Left renal cortex interstitium (tissue), 4 donors: ENCODE results near the gene ENTHD1. TPM values are rescaled to one million over a fixed set of nuclear protein-coding genes. Genes with fewer than 3 reads are reported as not detected.

Source experiments
- DNase-seq, 4 donors: peaks; one replicate each; pipeline ENCODE4 v3.0.0-alpha.2; 2013; ENCODE audit warnings: low read depth in 4 of 4, low spot score in 2 of 4, missing footprints in 1 of 4
- polyA plus RNA-seq, 4 donors: library from polyadenylated mRNA; unstranded; fragments of 120-200 nt; gene quantifications; one replicate each; pipeline ENCODE4 v1.2.1, GENCODE V29; 2013; ENCODE audit not compliant: insufficient read length in 4 of 4

The ENTHD1 gene
- polyA plus RNA-seq, 4 donors, result not detected

DNA sequence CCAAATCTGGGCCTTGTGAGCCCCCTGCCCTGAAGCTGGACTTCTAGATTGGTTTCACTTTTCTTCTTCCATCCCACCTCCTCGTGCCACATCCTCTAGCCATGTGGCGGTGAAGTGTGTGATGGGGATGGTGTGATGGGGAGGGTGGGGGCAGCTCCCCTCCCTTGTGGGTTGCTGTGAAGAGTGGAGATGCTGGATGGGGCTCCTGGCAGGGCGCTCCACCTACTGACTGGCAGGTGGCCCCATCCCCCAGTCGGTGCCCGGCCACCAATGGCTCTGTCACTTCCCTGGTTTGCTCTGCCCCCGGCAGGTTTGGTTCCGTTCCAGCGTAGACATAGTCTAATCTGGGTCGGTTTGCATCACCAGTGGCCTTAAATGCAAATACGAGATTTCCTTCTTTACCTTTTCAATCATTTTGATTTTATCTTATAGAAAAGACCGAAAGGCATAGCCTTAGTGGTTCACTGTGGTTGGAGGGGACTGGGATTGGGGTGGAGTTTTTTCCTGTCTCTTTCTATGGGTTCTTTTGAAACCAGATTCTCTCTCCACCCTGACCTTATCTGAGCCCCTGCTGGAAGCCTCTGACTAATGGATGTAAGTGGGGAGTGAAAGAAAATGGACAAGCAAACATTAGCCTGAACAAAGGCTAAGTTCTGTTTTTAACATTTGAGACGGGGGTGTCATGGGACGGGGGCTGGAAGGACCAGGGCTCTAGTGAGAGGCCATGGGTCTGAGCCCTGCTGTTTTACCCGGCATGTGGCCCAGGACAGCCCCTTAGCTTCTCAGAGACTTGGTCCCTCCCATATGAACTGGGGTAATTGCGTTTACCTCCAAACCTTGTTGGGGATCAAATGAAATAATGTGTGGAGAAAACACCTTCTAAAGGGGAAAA is 173.8 kb downstream of the ENTHD1 start:
- DNase-seq, result no peak

DNA sequence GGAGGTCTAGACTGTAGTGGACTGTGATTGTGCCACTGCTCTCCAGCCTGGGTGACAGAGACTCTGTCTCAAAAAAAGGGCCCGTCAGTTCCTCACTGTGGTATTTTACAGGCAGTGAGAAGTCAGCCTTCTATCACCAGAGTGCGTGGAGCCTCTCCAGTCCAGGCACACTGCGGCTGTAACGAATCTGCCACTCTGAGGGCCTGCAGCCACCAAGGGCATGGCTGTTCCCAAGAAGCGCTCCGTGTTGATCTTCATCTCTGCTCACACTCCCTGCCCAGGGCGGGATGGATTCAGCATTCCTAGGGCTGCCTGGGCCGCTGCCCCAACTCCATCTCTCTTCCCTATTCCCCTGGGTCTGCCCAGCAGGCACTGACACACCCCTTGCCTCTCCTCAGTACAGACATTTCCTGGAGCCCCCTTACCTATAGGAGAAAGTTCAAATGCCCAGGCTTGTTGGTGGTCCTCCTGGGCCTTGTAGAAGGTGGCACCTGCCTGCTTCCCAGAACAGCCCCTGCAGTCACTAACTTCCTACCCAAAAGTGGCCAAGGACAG is 174.6 kb downstream of the ENTHD1 start:
- DNase-seq, result no peak

DNA sequence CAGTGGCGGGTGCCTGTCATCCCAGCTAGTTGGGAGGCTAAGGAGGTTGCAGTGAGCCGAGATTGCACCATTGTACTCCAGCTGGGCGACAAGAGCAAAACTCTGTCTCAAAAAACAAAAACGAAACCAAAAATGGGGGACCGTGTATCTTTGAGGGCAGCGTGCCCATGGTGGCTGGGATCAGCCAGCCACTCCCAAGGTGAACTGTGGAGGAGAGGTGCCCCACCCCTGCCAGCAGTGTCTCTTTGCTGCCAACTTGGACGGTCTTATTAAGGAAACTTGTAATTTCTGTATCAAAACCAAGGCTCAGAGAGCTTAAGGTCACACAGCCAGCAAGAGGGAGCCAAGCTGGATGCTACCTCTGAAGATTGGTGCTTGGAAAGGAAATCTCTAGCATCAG is 175.4 kb downstream of the ENTHD1 start:
- DNase-seq, result no peak

DNA sequence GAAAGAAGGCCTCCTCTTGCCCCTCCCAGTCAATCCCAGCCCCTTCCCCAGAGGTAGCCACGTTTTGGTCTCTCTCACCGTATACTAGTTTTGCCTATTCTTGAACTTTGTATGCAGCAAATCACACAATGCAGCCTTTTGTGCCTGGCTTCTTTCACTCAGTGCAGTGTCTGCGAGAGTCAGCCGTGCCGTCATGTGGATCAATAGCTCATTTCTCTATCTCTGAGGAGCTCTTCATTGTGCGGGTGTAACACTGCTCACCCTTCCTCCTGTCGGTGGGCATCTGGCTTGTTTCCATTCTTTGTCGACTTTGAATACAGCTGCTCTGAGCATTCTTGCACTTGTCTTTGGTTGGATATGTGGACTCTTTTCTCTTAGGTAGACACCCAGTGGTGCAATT is 176.5 kb downstream of the ENTHD1 start:
- no peak for DNase-seq

DNA sequence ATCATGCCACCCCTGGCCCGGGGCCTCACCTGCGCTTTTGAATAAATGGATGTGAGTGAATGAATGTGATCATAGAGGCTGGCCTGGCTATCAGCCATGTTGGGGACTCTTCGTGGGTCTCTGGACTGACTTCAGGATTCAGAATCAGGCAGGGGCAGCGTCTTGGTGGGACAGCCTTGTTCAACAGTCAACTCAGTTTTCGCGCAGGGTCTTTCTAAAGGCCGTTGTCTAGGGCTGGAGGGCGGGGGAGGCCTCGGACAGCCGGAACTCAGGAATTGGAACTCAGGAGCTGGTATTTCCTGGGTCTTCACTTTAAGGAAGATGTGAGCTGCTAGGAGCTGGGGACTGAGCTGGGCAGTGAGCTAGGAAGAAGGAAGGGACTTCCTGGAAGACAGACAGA is 177.0 kb downstream of the ENTHD1 start:
- DNase-seq, result no peak

DNA sequence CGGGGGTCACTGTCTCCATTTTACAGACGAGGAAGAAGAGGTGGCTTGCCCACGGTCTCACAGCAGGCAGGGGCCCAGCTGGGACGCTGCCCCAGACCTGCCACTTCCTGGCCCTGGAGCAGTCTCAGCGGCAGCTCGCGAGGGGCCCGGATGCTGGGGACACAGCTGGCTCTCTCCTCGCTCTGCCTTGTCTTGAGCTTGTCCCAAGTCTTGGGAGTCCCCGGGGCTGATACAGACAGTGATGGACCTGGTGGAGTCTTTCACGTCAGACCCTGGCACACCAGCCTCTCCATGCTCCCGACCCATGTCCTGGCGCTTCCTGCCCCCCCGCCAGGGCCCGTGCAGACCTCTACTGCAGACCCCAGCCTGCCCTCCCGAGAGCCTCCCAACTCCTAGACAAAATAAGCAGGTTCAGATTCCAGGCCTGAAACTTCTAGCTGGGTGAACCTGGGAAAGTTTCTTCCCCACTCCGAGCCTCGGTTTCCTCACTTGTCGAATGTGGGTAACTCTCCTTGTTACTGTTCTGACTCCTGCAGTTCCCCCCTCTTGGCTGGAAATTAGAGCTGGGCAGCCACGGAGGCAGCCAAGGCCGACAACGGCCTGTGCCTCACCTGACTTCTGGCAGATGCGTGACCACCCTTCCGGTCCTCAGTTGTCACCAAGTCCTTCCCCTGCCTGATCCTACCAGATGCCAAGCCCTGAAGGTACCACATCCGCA is 177.6 kb downstream of the ENTHD1 start:
- no peak for DNase-seq

DNA sequence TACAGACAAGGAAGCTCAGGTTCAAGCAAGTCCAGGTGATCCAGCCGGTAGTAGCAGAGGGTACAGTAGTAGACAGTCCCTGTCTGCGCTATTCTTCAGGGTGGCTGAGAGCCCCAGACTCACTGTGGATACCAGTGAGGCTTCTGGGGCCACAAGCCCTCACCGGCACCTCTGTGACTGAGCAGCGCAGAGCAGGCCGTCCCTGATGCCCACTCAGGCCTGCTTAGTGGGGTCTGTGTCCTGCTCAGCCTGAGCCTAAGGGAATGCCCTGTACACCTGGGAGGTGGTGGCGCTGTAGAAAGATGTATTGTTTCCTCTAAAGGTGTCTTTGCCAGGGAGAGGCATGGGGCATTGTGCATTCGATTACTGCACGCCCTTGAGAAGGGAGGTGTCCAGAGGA is 179.2 kb downstream of the ENTHD1 start:
- DNase-seq, result no peak

DNA sequence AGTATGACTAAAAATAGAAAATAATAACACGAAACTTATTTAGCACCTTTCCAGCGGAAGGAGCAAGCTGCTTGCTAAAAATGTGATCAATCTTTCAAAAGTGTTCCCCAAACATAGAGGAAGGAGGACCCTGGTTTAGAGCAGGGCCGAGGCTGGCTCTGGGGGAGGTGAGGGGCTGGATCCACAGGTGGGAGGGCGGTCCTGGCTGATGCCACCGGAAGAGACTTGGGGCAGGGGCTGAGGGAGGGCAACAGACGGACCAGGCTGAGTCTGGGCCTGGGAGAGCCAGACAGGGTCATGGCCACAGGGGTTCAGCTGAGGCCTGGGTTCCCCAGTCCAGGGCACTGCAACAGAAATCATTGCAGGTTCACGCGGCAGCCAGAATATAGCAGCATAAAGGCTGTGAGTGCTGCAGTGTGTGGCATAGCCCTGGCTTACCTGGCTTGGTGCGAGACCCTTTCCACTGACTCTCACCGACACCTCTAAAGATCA is 179.7 kb downstream of the ENTHD1 start:
- no peak for DNase-seq

DNA sequence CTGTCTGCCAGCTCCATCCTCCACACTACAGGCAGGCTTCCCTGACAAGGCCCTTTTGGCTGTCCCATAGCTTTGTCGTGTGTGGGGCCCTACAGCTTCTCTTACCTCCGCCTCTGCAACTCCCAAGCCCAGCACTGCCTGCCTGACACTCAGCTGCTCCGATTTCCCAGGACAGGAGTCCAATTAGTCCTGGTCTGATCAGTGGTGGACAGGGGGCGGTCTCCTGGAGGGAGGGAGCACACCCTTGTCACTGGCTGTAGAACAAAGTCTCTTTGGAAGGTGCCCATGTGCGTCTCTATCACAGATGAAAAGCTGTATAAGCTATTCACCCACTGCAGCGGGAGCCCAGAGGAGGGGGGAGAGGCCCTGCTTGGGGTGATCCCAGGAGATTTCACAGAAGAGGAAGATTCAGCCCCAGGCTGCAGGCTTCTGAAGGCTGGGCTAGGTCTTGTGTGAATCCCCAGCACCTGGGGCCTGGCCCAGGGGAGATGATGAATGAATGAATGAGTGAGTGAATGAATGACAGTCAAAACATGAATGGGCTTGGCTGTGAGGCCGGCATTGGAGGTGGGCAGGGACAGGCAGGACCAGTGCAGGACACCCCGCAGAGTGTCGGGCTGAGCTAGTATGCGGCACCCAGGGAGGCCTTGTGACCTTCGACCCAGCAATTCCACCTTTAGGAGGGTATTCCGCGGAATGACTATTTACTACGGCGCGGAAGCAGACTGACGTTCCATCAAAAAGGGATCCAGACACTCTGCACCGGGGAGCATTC is 180.6 kb downstream of the ENTHD1 start:
- DNase-seq, result no peak

DNA sequence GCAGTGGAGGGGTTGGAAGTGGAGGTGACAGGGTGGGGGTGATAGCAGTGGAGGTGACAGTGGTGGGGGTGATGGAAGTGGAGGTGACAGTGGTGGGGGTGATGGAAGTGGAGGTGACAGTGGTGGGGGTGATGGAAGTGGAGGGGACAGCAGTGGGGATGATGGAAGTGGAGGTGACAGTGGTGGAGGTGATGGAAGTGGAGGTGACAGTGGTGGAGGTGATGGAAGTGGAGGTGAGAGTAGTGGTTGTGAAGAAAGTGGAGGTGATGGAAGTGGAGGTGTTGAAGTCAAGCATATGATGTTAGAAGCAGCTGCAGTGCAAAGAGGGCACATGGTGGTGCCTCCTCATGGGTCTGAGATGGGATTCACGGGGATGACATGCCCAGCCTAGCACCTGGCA is 181.5 kb downstream of the ENTHD1 start:
- no peak for DNase-seq

DNA sequence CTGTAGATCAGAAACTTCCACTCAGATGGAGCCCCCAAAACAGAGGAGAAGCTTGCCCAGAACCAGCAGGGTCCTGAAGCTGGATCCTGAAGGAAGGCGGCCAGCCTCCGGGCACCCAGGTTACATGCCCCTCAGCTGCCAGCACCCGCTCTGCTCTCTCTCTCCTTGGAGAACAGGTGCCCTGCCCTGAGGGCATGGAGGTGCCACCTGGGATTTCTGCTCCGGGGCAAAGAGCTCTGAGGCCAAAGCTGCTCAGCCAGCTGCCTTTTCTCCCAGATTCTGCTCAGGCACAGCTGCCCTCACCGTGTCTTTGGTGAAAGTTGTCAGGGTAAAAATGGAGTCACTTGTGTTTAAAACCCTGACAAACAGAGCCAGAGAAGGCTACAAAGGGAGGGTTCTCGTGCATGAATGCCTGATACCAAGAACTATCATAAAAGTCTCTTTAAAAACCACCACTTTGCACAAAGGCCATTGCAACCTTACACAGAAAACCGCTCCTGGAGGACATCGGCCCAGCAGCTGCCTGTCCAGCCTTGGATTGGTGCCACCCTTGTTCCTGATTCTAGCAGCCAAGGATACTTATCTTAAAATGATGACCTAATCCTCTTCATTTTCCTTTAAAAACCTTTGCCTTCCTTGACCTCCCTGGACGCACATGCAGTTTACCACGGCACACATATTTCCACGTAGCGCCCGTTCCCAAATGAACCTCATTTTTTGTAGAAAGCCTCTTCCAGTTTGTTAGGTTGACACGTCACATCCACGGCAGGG is 183.0 kb downstream of the ENTHD1 start:
- no peak for DNase-seq

DNA sequence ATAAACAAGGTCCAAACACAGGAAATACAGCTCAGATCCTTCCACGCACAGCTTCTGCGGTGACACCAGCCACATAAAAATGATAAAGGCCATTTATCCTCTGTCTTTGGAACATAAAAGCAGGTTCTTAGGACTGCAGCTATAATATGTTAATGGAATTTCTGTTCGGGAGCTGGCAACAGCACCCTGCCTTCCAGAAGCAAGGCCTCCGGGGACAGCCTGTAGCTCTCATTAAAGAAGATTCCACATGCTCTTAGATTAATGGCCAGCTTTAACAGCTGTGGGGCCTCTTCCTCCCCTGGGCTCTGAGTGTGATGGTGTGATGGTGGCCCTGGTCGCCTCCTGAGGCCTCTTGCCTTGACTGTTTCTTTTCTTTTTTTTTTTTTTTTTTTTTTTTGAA is 185.7 kb downstream of the ENTHD1 start:
- no peak for DNase-seq

DNA sequence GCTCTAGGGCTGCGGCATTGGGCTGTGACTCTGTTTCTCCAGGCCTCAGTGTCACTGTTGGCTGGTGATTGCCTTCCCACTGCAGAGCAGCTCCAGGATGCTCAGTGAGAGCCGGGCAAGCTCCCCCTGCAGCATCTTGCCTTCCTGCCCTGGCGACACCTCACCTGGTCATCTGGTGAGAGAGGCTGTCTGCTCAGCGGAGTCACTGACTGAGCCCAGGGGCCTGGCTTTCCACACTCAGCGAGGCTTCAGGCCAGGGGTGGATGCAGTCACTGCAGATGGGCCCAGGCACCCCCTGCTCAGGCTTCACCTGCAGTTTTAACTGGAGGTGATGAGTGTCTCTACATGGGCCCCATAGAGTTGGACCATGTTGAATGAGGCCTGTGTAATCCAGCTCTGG is 186.2 kb downstream of the ENTHD1 start:
- DNase-seq, result no peak

DNA sequence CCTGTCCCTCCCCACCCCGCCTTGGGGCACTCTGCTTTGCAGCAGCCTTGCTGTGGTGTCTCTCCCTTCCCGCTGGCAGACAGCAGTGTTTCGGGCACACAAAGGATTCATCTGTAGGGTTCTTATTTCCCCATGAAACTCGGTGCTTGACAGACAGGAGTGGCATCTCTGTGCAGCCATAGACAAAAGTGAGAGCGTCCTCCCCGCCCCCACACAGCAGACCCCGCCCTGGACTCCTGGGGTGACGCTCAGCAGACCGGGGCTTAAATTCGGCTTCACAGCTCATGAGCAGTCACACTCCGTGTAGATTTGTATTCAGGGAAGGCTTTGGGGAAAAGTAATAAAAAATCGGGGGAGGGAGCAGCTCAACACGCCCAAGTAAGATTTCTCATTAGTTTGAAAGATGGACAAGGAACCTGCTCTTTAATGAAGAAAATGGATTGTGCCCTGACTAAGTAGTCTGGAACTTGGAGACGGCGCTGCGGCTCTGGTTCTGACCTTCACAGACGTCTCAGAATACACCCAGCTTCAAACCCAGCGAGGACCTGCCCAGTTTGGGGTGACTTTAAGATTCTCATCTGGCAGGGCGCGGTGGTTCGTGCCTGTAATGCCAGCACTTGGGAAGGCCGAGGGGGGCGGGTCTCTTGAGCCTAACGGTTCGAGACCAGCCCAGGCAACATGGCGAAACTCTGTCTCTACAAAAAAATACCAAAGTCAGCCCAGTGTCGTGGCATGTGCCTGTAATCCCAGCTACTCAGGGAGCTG is 187.0 kb downstream of the ENTHD1 start:
- DNase-seq, result no peak

DNA sequence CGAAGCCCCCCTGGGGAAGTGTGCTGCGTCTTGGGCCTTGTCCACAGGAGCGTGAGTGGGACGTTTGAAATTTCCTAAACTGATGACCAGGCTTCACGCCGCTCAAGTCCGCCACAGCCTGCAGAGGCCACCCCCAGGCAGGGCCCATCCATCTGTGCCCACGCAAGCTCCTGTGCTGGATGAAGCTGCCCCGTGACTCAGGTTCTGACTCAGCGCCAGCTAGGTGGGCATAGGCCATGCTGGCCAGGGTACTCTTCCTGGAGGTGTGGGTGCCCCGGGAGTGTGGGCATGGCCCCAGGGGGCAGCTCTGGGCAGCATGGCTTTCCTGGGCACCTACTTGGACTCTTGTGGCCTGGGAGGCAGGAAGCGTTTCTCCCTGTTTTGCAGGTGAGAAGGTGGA is 188.2 kb downstream of the ENTHD1 start:
- no peak for DNase-seq

DNA sequence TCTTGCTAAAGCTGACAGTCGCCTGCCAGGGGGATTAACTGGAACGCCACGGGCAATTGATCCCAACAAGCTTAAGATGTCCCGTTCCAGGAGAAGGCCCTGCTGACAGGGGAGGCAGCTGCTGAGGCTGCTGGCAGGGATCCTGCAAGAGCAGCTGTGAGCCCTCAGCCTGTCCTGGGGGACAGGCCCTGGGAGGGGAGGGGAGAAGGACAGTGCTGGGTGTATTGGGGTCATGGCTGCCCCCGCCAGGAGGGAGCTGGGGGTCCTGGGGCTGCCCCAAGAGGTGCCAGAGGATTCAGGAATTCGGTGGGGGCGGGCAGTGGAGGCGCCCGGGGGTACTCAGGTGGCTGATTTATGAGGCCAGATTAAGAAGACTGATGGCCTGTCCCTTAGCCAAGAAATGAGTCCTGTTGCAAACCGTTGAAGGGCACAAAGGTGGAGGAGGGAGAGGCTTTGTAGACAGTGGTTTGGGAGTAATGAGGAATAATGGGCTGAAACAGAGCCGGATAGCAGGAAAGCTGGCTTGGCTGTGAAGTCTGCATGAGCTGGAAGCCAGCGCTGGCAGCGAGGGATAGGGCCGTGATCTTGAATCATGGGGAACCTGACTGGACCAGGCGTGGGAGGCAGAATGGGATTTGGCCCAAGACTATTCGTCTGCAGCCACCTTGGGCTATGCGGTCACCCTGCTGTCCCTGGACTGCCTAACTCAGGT is 189.5 kb downstream of the ENTHD1 start:
- DNase-seq, result peak; percentile 76 to 81 (median 80)

DNA sequence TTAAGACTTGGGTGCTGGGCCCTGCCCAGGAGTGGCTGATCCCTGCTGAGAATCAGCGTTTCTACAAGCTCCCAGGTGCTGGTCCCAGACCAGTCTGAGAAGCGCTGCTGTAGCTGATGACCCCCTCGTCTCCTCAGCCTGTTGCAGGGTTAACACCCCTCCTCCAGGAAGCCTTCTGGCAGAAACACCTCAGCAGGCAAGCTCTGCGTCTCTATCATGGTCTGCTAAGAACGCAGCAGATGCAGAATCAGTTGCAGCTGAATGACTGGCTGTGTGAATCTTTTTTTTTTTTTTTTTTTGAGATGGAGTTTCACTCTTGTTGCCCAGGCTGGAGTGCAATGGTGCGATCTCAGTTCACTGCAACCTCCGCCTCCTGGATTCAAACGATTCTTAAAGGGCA is 190.5 kb downstream of the ENTHD1 start:
- DNase-seq, result no peak

DNA sequence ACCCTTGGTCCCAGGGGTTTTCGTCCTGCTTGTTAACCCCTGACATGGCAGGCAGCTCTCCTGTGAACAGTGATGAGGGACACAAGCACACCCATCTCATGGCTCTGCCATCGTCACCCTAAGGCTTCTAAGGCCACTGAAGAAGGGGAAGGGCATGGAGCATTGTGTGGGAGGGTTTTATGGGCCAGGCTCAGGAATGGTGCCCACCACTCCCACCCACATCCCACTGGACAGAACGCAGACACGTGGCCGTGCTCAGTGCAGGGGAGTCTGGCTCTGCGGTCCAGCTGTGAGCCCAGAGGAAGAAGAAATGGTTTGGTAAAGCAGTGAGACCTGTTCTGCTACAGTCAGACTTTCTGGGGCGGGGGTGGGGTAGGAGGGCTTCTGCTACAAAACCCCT is 193.0 kb downstream of the ENTHD1 start:
- no peak for DNase-seq
